ENCODE measurements around the gene WEE1. TPM values are rescaled to one million over a fixed set of nuclear protein-coding genes. Genes with fewer than 3 reads are reported as not detected.

Gene WEE1
- total and polyA plus RNA-seq, 2 donors (not counting 3 experiments of a cell fraction or from before 2014, with no cell fraction given), result 19.2 to 42.8 TPM

DNA sequence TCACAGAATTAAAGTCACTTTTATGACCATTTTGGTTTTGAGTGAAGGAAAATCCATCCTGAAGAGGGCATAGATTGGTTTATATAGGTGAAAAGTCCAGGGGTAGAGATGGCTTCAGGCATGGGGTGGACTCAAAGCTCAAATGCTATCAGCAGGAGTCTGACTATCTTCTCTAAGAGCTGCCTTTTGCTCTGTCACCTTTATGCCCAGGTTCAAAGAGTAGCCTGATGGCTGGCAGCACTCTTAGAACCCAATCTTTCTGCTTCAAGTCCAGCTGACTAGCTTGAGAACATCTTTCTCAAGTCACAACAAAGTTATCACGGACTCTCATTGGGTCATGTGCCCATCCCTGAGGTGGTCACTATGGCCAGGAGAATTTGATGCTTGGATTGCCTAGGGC is 63.2 kb downstream of the WEE1 start:
- Histone ChIP-seq H3K4me2 (ENCODE audit: insufficient read depth, low read length) (no peak overlapping the region), H3K9me1 (replicated peaks; ENCODE audit: control insufficient read depth, extremely low read depth, insufficient read depth, low read length) (no peaks in the 10 kb centered on the region), H3K4me3 (replicated peaks in 1 of 3; ENCODE audit: insufficient read depth in 1 of 3, low read depth in 1 of 3, low read length in 3 of 3) (no peak overlapping the region), H3K27me3 (ENCODE audit: control insufficient read depth in 2 of 2, insufficient read depth in 2 of 2, low read length in 2 of 2) (no peaks in the 10 kb centered on the region), H3K79me2 (ENCODE audit: control insufficient read depth, insufficient read depth, low read length) (no peaks in the 10 kb centered on the region), H4K20me1 (replicated peaks; ENCODE audit: control insufficient read depth, extremely low read depth, insufficient read depth, low read length) (no peaks in the 10 kb centered on the region), H3K9me3 (replicated peaks; ENCODE audit: control insufficient read depth, insufficient read depth, low read length) (no peaks in the 10 kb centered on the region), H3K36me3 (ENCODE audit: control insufficient read depth in 2 of 2, extremely low read depth in 1 of 2, insufficient read depth in 2 of 2, low read length in 2 of 2) (no peaks in the 10 kb centered on the region), H3K4me1 (ENCODE audit: control insufficient read depth, extremely low read depth, insufficient read depth, low read length) (peaks cover 9% of the 10 kb centered on the region), H3K9ac (replicated peaks; ENCODE audit: extremely low read depth, insufficient read depth, low read length) (no peak overlapping the region), H3K27ac (ENCODE audit: insufficient read depth, low read depth, low read length) (no peak overlapping the region), H2AFZ (ENCODE audit: low read depth, low read length) (no peak overlapping the region)
- FAIRE-seq (no peak), DNase-seq (ENCODE audit: low read depth, low spot score) (no peak)
- dilution Hi-C loops (cut with MboI; ENCODE audit: extremely low pct_ligation_motif_present, low sequenced_read_pairs), result no loop called here
- no TSS peak for BruUV-seq (replicated peaks)
- ChIA-PET CTCF (interaction anchor here (1.1 to 1.6 kb wide), 3 partner anchors 9 to 102 kb away, joined by 3 to 4 read pairs (median 3); no protein-coding TSS in a partner anchor), POLR2A (no interaction called here)
- intact Hi-C loops (cut with micrococcal nuclease), result no loop called here
- TF ChIP-seq MYC (IDR thresholded peaks at IDR 0.05; ENCODE audit: low read depth, low read length) (no peak), POLR2AphosphoS5 (IDR thresholded peaks at IDR 0.05; ENCODE audit: insufficient read depth, low read depth, low read length) (no peak), POLR2A (IDR thresholded peaks at IDR 0.05; ENCODE audit: low read depth, low read length) (no peak), JUN (IDR thresholded peaks at IDR 0.05; ENCODE audit: borderline replicate concordance, insufficient read depth, insufficient read length, low read depth) (no peak), GATA2 (IDR thresholded peaks at IDR 0.05; ENCODE audit: insufficient read depth, insufficient read length, low read depth, low read length) (no peak), EZH2 (IDR thresholded peaks at IDR 0.05; ENCODE audit: borderline replicate concordance, low read depth, low read length, severe bottlenecking) (no peak), FOS (IDR thresholded peaks at IDR 0.05; ENCODE audit: borderline replicate concordance, insufficient read depth, low read length) (no peak)
- TF ChIP-seq, protein P1, sequence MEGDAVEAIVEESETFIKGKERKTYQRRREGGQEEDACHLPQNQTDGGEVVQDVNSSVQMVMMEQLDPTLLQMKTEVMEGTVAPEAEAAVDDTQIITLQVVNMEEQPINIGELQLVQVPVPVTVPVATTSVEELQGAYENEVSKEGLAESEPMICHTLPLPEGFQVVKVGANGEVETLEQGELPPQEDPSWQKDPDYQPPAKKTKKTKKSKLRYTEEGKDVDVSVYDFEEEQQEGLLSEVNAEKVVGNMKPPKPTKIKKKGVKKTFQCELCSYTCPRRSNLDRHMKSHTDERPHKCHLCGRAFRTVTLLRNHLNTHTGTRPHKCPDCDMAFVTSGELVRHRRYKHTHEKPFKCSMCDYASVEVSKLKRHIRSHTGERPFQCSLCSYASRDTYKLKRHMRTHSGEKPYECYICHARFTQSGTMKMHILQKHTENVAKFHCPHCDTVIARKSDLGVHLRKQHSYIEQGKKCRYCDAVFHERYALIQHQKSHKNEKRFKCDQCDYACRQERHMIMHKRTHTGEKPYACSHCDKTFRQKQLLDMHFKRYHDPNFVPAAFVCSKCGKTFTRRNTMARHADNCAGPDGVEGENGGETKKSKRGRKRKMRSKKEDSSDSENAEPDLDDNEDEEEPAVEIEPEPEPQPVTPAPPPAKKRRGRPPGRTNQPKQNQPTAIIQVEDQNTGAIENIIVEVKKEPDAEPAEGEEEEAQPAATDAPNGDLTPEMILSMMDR (IDR thresholded peaks at IDR 0.05; ENCODE audit: extremely low read depth in 1 of 2, insufficient read depth in 1 of 2, low read depth in 1 of 2, low read length in 2 of 2), result no peak
- TF ChIP-seq, protein P2, sequence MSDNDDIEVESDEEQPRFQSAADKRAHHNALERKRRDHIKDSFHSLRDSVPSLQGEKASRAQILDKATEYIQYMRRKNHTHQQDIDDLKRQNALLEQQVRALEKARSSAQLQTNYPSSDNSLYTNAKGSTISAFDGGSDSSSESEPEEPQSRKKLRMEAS (IDR thresholded peaks at IDR 0.05; ENCODE audit: insufficient read depth, insufficient read length), result no peak
